Embryonic facial prominence (tissue), 1 donor: ENCODE data around the gene ATP6V0C.
"Not testable (repeated sequence)": the region's sequence is repeated elsewhere in the genome, so short reads cannot be mapped to it uniquely, and the experiment has no call there.

Experiments used
- DNase-seq: peaks from one replicate; pipeline ENCODE4 v3.0.0-alpha.2; 2016; ENCODE audit errors: extremely low spot score

The ATP6V0C gene

GRCh38 chr16:2550283-2550878, 36.6 kb downstream of the ATP6V0C start:
- not testable (repeated sequence) for DNase-seq

GRCh38 chr16:2551420-2551889, 37.7 kb downstream of the ATP6V0C start:
- DNase-seq: not testable (repeated sequence)

GRCh38 chr16:2554709-2555425, 41.1 kb downstream of the ATP6V0C start:
- DNase-seq: not testable (repeated sequence)

GRCh38 chr16:2557150-2557549, 43.4 kb downstream of the ATP6V0C start:
- DNase-seq: not testable (repeated sequence)

GRCh38 chr16:2560131-2560797, 46.5 kb downstream of the ATP6V0C start:
- not testable (repeated sequence) for DNase-seq

- DNase-seq: not testable (repeated sequence)
Measured at GRCh38 chr16:2560798-2561133, 47.0 kb downstream of the ATP6V0C start.

- not testable (repeated sequence) for DNase-seq
Measured at GRCh38 chr16:2567506-2567905, 53.8 kb downstream of the ATP6V0C start.

GRCh38 chr16:2568573-2568972, 54.8 kb downstream of the ATP6V0C start:
- not testable (repeated sequence) for DNase-seq
